Activated B cell treated with CpG ODN at 0.5 μM for 24 hours (primary cell): Measurements from ENCODE around the gene CEP128. TPM values are rescaled to one million over a fixed set of nuclear protein-coding genes. Genes with fewer than 3 reads are reported as not detected.

ENCODE experiments used
- ATAC-seq: fragments of 200-7000 bp; cut with Tn5 transposase; one replicate; pipeline ENCODE4 v1.10.0; 2021; ENCODE audit warnings: low read depth, mild to moderate bottlenecking, moderate library complexity
- CTCF ChIA-PET: fragments of 350-600 bp; sonication (Branson Sonifier 250); formaldehyde crosslinking; loops from one replicate; lab custom pipeline; 2021; ENCODE audit warnings: antibody characterized with exemption; lab: Charles Lee
- POLR2A ChIA-PET: fragments of 350-600 bp; sonication (Branson Sonifier 250); formaldehyde crosslinking; loops from one replicate; lab custom pipeline; 2021; ENCODE audit warnings: antibody characterized with exemption; lab: Charles Lee
- DNase-seq: peaks from one replicate; pipeline ENCODE4 v3.0.0; 2022
- H3K27ac Mint-ChIP-seq: one replicate; pipeline ENCODE4 v1.8.0; 2020; ENCODE audit warnings: mixed read lengths
- H3K27me3 Mint-ChIP-seq: one replicate; pipeline ENCODE4 v1.8.0; 2021; ENCODE audit warnings: mixed read lengths
- H3K36me3 Mint-ChIP-seq: one replicate; pipeline ENCODE4 v1.8.0; 2021; ENCODE audit warnings: low read depth, mixed read lengths
- H3K4me1 Mint-ChIP-seq: one replicate; pipeline ENCODE4 v1.8.0; 2021; ENCODE audit warnings: mixed read lengths
- H3K4me3 Mint-ChIP-seq: one replicate; pipeline ENCODE4 v1.8.0; 2020; ENCODE audit warnings: mild to moderate bottlenecking, mixed read lengths
- H3K9me3 Mint-ChIP-seq: one replicate; pipeline ENCODE4 v1.8.0; 2020; ENCODE audit warnings: mixed read lengths
- intact Hi-C: fragments of 100-400 bp; cut with micrococcal nuclease; formaldehyde crosslinking; loops from one replicate; pipeline ENCODE4 v1.15.1; 2024
- total RNA-seq: library from RNA; stranded (reverse); gene quantifications from 2 replicates; pipeline ENCODE4 v1.2.3, GENCODE V29; 2022
- TF ChIP-seq, protein P1 (sequence below): fragments of 200-600 bp; IDR thresholded peaks from one replicate; pipeline ENCODE4 v1.8.0; 2022; ENCODE audit warnings: antibody characterized with exemption, mild to moderate bottlenecking

CEP128 gene
- total RNA-seq, 1 donor from 2014 or later, result 25.0 TPM

GRCh38 chr14:80627745-80628144 is 313.8 kb downstream of the CEP128 start:
- TF ChIP-seq, protein P1, sequence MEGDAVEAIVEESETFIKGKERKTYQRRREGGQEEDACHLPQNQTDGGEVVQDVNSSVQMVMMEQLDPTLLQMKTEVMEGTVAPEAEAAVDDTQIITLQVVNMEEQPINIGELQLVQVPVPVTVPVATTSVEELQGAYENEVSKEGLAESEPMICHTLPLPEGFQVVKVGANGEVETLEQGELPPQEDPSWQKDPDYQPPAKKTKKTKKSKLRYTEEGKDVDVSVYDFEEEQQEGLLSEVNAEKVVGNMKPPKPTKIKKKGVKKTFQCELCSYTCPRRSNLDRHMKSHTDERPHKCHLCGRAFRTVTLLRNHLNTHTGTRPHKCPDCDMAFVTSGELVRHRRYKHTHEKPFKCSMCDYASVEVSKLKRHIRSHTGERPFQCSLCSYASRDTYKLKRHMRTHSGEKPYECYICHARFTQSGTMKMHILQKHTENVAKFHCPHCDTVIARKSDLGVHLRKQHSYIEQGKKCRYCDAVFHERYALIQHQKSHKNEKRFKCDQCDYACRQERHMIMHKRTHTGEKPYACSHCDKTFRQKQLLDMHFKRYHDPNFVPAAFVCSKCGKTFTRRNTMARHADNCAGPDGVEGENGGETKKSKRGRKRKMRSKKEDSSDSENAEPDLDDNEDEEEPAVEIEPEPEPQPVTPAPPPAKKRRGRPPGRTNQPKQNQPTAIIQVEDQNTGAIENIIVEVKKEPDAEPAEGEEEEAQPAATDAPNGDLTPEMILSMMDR, result no peak
- ATAC-seq (no peak), DNase-seq (no peak)
- Mint-ChIP-seq H3K9me3 (peaks cover 5% of the 10 kb centered on the region), H3K4me3 (no peak overlapping the region), H3K27me3 (no peaks in the 10 kb centered on the region), H3K4me1 (no peaks in the 10 kb centered on the region), H3K36me3 (no peaks in the 10 kb centered on the region), H3K27ac (no peak overlapping the region)
- intact Hi-C loops, result no loop called here
- POLR2A ChIA-PET, result no interaction called here
- CTCF ChIA-PET, result no interaction called here

DNA sequence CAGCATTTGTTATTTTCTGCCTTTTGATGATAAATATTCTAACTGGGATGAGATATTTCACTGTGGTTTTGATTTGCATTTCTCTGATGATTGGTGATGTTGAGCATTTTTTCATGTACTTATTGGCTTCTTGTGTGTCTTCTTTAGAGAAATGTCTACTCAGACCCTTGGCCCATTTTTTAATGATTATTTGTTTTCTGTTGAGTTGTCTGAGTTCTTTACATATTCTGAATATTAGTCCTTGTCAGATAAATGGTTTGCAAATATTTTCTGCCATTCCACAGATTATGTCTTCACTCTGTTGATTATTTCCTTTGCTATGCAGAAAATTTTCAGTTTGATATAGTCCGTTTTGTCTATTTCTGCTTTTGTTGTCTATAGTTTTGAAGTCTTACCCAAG is 317.0 kb downstream of the CEP128 start:
- H3K27ac Mint-ChIP-seq, result no peak overlapping the region
- intact Hi-C loops, result no loop called here
- DNase-seq, result no peak
- ATAC-seq, result no peak
- TF ChIP-seq, protein P1, result no peak
- H3K9me3 Mint-ChIP-seq, result peaks cover 5% of the 10 kb centered on the region
- ChIA-PET CTCF (no interaction called here), POLR2A (no interaction called here)
- H3K4me1 Mint-ChIP-seq, result no peaks in the 10 kb centered on the region
- no peak overlapping the region for H3K4me3 Mint-ChIP-seq
- no peaks in the 10 kb centered on the region for H3K36me3 Mint-ChIP-seq
- no peaks in the 10 kb centered on the region for H3K27me3 Mint-ChIP-seq

- ChIA-PET POLR2A (no interaction called here), CTCF (no interaction called here)
- ATAC-seq, result no peak
Measured at GRCh38 chr14:80621701-80622100, 319.8 kb downstream of the CEP128 start.

DNA sequence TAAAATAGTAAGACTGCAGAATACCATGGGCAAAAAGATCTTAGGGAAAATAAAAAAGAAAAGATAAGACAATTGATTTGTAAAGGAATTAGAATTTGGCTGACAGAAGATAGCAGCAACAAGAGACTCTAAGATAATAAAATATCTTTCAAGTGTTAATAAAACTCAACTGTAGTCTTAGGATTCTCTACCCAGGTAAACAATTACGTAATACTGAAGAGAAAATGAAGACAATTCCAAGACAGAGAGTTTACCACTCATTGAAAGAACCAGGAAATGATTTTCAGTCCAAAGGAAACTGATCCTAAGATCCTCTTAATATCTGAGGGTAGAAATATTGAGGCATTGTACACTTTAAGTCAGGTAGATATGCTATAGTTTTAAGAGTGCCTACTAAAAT is 321.1 kb downstream of the CEP128 start:
- TF ChIP-seq, protein P1, result no peak
- POLR2A ChIA-PET, result no interaction called here
- DNase-seq (no peak), ATAC-seq (no peak)
- H3K27me3 Mint-ChIP-seq, result no peaks in the 10 kb centered on the region
- H3K9me3 Mint-ChIP-seq, result peaks cover 5% of the 10 kb centered on the region
- no peaks in the 10 kb centered on the region for H3K4me1 Mint-ChIP-seq
- intact Hi-C loops, result no loop called here
- H3K36me3 Mint-ChIP-seq, result no peaks in the 10 kb centered on the region
- H3K27ac Mint-ChIP-seq, result no peak overlapping the region
- CTCF ChIA-PET, result no interaction called here
- H3K4me3 Mint-ChIP-seq, result no peak overlapping the region

More at GRCh38 chr14:80621701-80622100, 319.8 kb downstream of the CEP128 start:
- H3K27me3 Mint-ChIP-seq, result no peaks in the 10 kb centered on the region
- H3K9me3 Mint-ChIP-seq, result peaks cover 5% of the 10 kb centered on the region
- H3K36me3 Mint-ChIP-seq, result no peaks in the 10 kb centered on the region
- intact Hi-C loops, result no loop called here
- no peaks in the 10 kb centered on the region for H3K4me1 Mint-ChIP-seq
- no peak for DNase-seq
- TF ChIP-seq, protein P1, result no peak
- H3K27ac Mint-ChIP-seq, result no peak overlapping the region
- no peak overlapping the region for H3K4me3 Mint-ChIP-seq

DNA sequence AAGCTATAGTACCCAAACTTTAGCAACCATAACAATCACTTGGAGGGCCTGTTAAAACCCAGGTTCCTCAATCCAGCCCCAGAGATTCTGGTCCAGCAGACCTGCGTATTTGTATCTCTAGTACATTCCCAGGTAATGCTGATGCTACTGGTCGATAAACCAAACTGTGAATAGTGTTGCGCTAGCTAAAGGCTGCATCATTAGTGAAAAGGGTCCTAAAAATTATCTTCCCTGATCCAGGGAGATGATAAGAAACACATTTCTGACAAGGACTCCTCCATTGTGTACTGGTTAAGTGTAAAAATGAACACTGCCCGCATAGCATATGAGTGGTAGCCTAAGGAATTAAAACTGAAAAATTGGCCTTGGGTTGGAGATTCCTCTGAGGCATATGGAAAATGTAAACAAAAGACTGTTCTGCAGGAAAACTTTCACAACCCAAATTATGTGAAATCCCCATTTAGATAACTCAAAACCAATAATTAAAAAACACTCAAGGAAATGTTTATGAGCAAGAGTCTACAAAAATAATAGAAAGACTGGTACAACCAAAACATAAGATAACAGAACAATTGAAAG is 322.7 kb downstream of the CEP128 start:
- TF ChIP-seq, protein P1, result no peak
- no peak for ATAC-seq
- no peak overlapping the region for H3K4me3 Mint-ChIP-seq
- H3K27me3 Mint-ChIP-seq, result no peaks in the 10 kb centered on the region
- ChIA-PET CTCF (no interaction called here), POLR2A (no interaction called here)
- H3K36me3 Mint-ChIP-seq, result no peaks in the 10 kb centered on the region
- intact Hi-C loops, result no loop called here
- peaks cover 1% of the 10 kb centered on the region for H3K9me3 Mint-ChIP-seq
- no peak for DNase-seq
- H3K27ac Mint-ChIP-seq, result no peak overlapping the region
- H3K4me1 Mint-ChIP-seq, result no peaks in the 10 kb centered on the region
